GM23338 (cell line): ENCODE measurements around the gene APOOL. TPM values are rescaled to one million over a fixed set of nuclear protein-coding genes. Genes with fewer than 3 reads are reported as not detected.

Experiments used
- ATAC-seq: fragments of 200-7000 bp; cut with Tn5 transposase; 3 replicates; pipeline ENCODE4 v1.9.1; 2020
- DNase-seq: peaks from one replicate; pipeline ENCODE4 v3.0.0-alpha.2; 2015; ENCODE audit warnings: low spot score
- H2AFZ ChIP-seq: fragments of 200-600 bp; sonication (generic); 2 replicates; pipeline ENCODE4 v1.8.0; 2016; ENCODE audit warnings: antibody characterized with exemption, mild to moderate bottlenecking, moderate library complexity
- H3F3A ChIP-seq: fragments of 200-600 bp; sonication (generic); replicated peaks from 2 replicates; pipeline ENCODE4 v1.8.0; 2017; ENCODE audit warnings: antibody characterized with exemption, mixed run types, low read depth
- H3K27ac ChIP-seq: fragments of 200-600 bp; sonication (generic); 2 replicates; pipeline ENCODE4 v1.6.1; 2016; ENCODE audit warnings: low read depth
- H3K27me3 ChIP-seq: fragments of 200-600 bp; sonication (generic); 2 replicates; pipeline ENCODE4 v1.8.0; 2016; ENCODE audit warnings: mild to moderate bottlenecking, mixed run types, moderate library complexity; ENCODE audit not compliant: insufficient read depth
- H3K36me3 ChIP-seq: fragments of 200-600 bp; sonication (generic); 2 replicates; pipeline ENCODE4 v1.8.0; 2016; ENCODE audit warnings: mild to moderate bottlenecking; ENCODE audit not compliant: insufficient read depth
- H3K4me1 ChIP-seq: fragments of 200-600 bp; sonication (generic); 2 replicates; pipeline ENCODE4 v1.8.0; 2016; ENCODE audit warnings: mild to moderate bottlenecking, moderate library complexity; ENCODE audit not compliant: insufficient read depth
- H3K4me2 ChIP-seq: fragments of 200-600 bp; sonication (generic); 2 replicates; pipeline ENCODE4 v1.7.1; 2017; ENCODE audit warnings: mixed run types
- H3K4me3 ChIP-seq: fragments of 200-600 bp; sonication (generic); 2 replicates; pipeline ENCODE4 v1.6.1; 2016; ENCODE audit warnings: mixed run types
- H3K79me2 ChIP-seq: fragments of 200-600 bp; sonication (generic); replicated peaks from 2 replicates; pipeline ENCODE4 v1.8.0; 2017; ENCODE audit warnings: mild to moderate bottlenecking; ENCODE audit not compliant: insufficient read depth
- H3K9me2 ChIP-seq: fragments of 200-600 bp; sonication (generic); 2 replicates; pipeline ENCODE4 v1.8.0; 2017; ENCODE audit not compliant: insufficient read depth
- H4K20me1 ChIP-seq: fragments of 200-600 bp; sonication (generic); replicated peaks from 2 replicates; pipeline ENCODE4 v1.8.0; 2017; ENCODE audit warnings: mild to moderate bottlenecking; ENCODE audit not compliant: insufficient read depth
- H3K27ac Mint-ChIP-seq: 2 replicates; pipeline ENCODE4 v1.8.0; 2020; ENCODE audit warnings: inconsistent platforms, mild to moderate bottlenecking, moderate library complexity, mixed read lengths
- H3K27me3 Mint-ChIP-seq: 3 replicates; pipeline ENCODE4 v1.8.0; 2022; ENCODE audit warnings: low read depth, mild to moderate bottlenecking, moderate library complexity, mixed read lengths, inconsistent platforms; ENCODE audit not compliant: insufficient read depth, poor library complexity
- H3K36me3 Mint-ChIP-seq: 3 replicates; pipeline ENCODE4 v1.8.0; 2021; ENCODE audit warnings: low read depth, mild to moderate bottlenecking, inconsistent platforms, moderate library complexity, mixed read lengths
- H3K4me1 Mint-ChIP-seq: 3 replicates; pipeline ENCODE4 v1.8.0; 2020; ENCODE audit warnings: mild to moderate bottlenecking, inconsistent platforms, mixed read lengths
- H3K4me3 Mint-ChIP-seq: 3 replicates; pipeline ENCODE4 v1.8.0; 2021; ENCODE audit warnings: moderate library complexity, mild to moderate bottlenecking, inconsistent platforms, mixed read lengths
- H3K9me3 Mint-ChIP-seq: 3 replicates; pipeline ENCODE4 v1.8.0; 2020; ENCODE audit warnings: moderate library complexity, mild to moderate bottlenecking, inconsistent platforms, mixed read lengths
- CREB1 ChIP-seq: fragments of 250-450 bp; sonication (Bioruptor Pico); IDR thresholded peaks from 2 replicates; pipeline ENCODE4 v1.5.0; 2020; ENCODE audit warnings: low read depth, mild to moderate bottlenecking, moderate library complexity
- CTCF ChIP-seq, 2 experiments: fragments of 200-600 bp in 1 of 2; sonication (generic) in 1 of 2; conservative IDR thresholded peaks; 2 replicates each; pipeline versions ENCODE4 v1.5.1 to v1.6.1; 2016 to 2017; ENCODE audit warnings: antibody characterized with exemption in 2 of 2, low read depth in 2 of 2, mild to moderate bottlenecking in 2 of 2, moderate library complexity in 1 of 2
- ETS1 ChIP-seq: IDR thresholded peaks from 2 replicates; pipeline ENCODE4 v1.6.1; 2016; ENCODE audit warnings: antibody characterized with exemption
- EZH2 ChIP-seq: fragments of 200-600 bp; sonication (generic); IDR thresholded peaks from one replicate; pipeline ENCODE4 v1.8.0; 2017; ENCODE audit warnings: antibody characterized with exemption, mild to moderate bottlenecking, low read depth; ENCODE audit not compliant: unreplicated experiment
- EZH2phosphoT487 ChIP-seq: fragments of 200-600 bp; sonication (generic); IDR thresholded peaks from one replicate; pipeline ENCODE4 v1.8.1; 2018; ENCODE audit warnings: antibody characterized with exemption; ENCODE audit not compliant: unreplicated experiment
- JUNB ChIP-seq: IDR thresholded peaks from one replicate; pipeline ENCODE4 v1.6.1; 2016; ENCODE audit warnings: antibody characterized with exemption; ENCODE audit not compliant: unreplicated experiment
- NANOG ChIP-seq: IDR thresholded peaks from 2 replicates; pipeline ENCODE4 v1.6.1; 2016; ENCODE audit warnings: antibody characterized with exemption, borderline replicate concordance
- POLR2AphosphoS5 ChIP-seq: IDR thresholded peaks from 2 replicates; pipeline ENCODE4 v1.6.1; 2016; ENCODE audit warnings: antibody characterized with exemption, low read depth
- REST ChIP-seq: IDR thresholded peaks from one replicate; pipeline ENCODE4 v1.6.1; 2018; ENCODE audit warnings: antibody characterized with exemption; ENCODE audit not compliant: unreplicated experiment
- STAT1 ChIP-seq: IDR thresholded peaks from one replicate; pipeline ENCODE4 v1.6.1; 2016; ENCODE audit warnings: antibody characterized with exemption; ENCODE audit not compliant: unreplicated experiment
- ZNF114 ChIP-seq: fragments of 250-450 bp; sonication (Bioruptor Pico); IDR thresholded peaks from 2 replicates; pipeline ENCODE4 v1.5.0; 2020; ENCODE audit warnings: mild to moderate bottlenecking, moderate library complexity
- ZNF331 ChIP-seq: fragments of 250-450 bp; sonication (Bioruptor Pico); IDR thresholded peaks from 2 replicates; pipeline ENCODE4 v1.5.0; 2020; ENCODE audit warnings: low read depth, mild to moderate bottlenecking, moderate library complexity
- ZNF462 ChIP-seq: fragments of 250-450 bp; sonication (Bioruptor Pico); IDR thresholded peaks from 2 replicates; pipeline ENCODE4 v1.5.0; 2020; ENCODE audit warnings: mild to moderate bottlenecking, moderate library complexity
- polyA plus RNA-seq: library from polyadenylated mRNA; unstranded; fragments of >200 nt; fragmentation: Nextera tagmentation; extraction: Ambion mirVana; gene quantifications from 2 replicates; pipeline ENCODE4 v1.2.1, GENCODE V29; 2016
- total RNA-seq: library from RNA; depleted of rRNA; stranded (reverse); fragments of >200 nt; shearing (Covaris generic); gene quantifications from 2 replicates; pipeline ENCODE4 v1.2.3, GENCODE V29; 2014

APOOL gene
- total and polyA plus RNA-seq, 2 experiments from 2014 or later: 10.4 to 11.0 TPM

GRCh38 chrX:85065512-85066198, 62.0 kb downstream of the APOOL start:
- TF ChIP-seq CTCF (conservative IDR thresholded peaks at IDR 0.05; ENCODE audit: low read depth in 2 of 2) (no peak), POLR2AphosphoS5 (no peak), ZNF331 (CRISPR knock-in tag) (no peak), EZH2 (no peak), REST (no peak), ZNF462 (no peak), JUNB (no peak), ETS1 (no peak), CREB1 (CRISPR knock-in tag) (no peak), STAT1 (no peak), NANOG (no peak), EZH2phosphoT487 (no peak), ZNF114 (CRISPR knock-in tag) (no peak)
- H3K27ac Mint-ChIP-seq: no peak overlapping the region
- no peak overlapping the region for H2AFZ ChIP-seq
- no peak overlapping the region for H3K4me3 Mint-ChIP-seq
- H3K27me3 Mint-ChIP-seq: no peaks in the 10 kb centered on the region
- H3F3A ChIP-seq: no peaks in the 10 kb centered on the region
- DNase-seq (no peak), ATAC-seq (no peak)
- H3K36me3 ChIP-seq: no peaks in the 10 kb centered on the region
- H3K4me3 ChIP-seq: no peak overlapping the region
- H3K4me1 ChIP-seq: no peaks in the 10 kb centered on the region
- H3K4me2 ChIP-seq: no peak overlapping the region
- H3K9me3 Mint-ChIP-seq: peaks cover 4% of the 10 kb centered on the region; the same call in 1 of the 3 replicates
- no peaks in the 10 kb centered on the region for H3K27me3 ChIP-seq
- H3K79me2 ChIP-seq: 0 out of 2 replicates have a peak, but pooled peaks cover 3% of the 10 kb centered on the region
- peaks cover 13% of the 10 kb centered on the region; the same call in 2 of the 3 replicates for H3K36me3 Mint-ChIP-seq
- no peaks in the 10 kb centered on the region for H3K4me1 Mint-ChIP-seq
- H3K9me2 ChIP-seq: no peaks in the 10 kb centered on the region
- H3K27ac ChIP-seq: no peak overlapping the region
- H4K20me1 ChIP-seq: no peaks in the 10 kb centered on the region
